Tibial nerve (tissue), 4 donors: ENCODE measurements around the gene FAM78A. TPM values are rescaled to one million over a fixed set of nuclear protein-coding genes. Genes with fewer than 3 reads are reported as not detected.

Experiments used
- DNase-seq, 2 donors: peaks; one replicate each; pipeline ENCODE4 v3.0.0-alpha.2; 2019; ENCODE audit warnings: low spot score in 2 of 2
- H3K27ac ChIP-seq, 4 donors: fragments of 200-600 bp; sonication (generic) in 3 of 4; one replicate each; pipeline ENCODE4 v1.5.1; 2017 to 2019; ENCODE audit warnings: mild to moderate bottlenecking in 1 of 4
- H3K27me3 ChIP-seq, 2 donors: fragments of 200-600 bp; sonication (generic) in 1 of 2; one replicate each; pipeline versions ENCODE4 v1.5.1 to v1.6.0; 2017 to 2019
- H3K36me3 ChIP-seq, 3 donors: fragments of 200-600 bp; sonication (generic); one replicate each; pipeline ENCODE4 v1.5.1; 2018 to 2019
- H3K4me1 ChIP-seq, 4 donors: fragments of 200-600 bp; sonication (generic) in 3 of 4; one replicate each; pipeline ENCODE4 v1.5.1; 2017 to 2019
- H3K4me3 ChIP-seq, 4 donors: fragments of 200-600 bp; sonication (generic) in 3 of 4; one replicate each; pipeline ENCODE4 v1.5.1; 2017 to 2019; ENCODE audit warnings: mild to moderate bottlenecking in 1 of 4, moderate library complexity in 1 of 4
- H3K9me3 ChIP-seq, 4 donors: fragments of 200-600 bp; sonication (generic) in 3 of 4; one replicate each; pipeline ENCODE4 v1.5.1; 2017 to 2019
- EP300 ChIP-seq, 2 donors: sonication (generic); formaldehyde crosslinking; IDR thresholded peaks; one replicate each; pipeline ENCODE4 v1.6.1; 2017; ENCODE audit warnings: antibody characterized with exemption in 2 of 2, mild to moderate bottlenecking in 1 of 2
- POLR2A ChIP-seq, 2 donors: fragments of 450-650 bp; IDR thresholded peaks; one replicate each; pipeline ENCODE4 v1.6.1; 2017; ENCODE audit warnings: antibody characterized with exemption in 2 of 2, mild to moderate bottlenecking in 2 of 2, moderate library complexity in 2 of 2
- WGBS, 2 donors: methylation state at CpG; one replicate each; pipeline ENCODE4 v1.1.5; 2018; 5-methylcytosine and 5-hydroxymethylcytosine counted together
- total RNA-seq, 4 donors: library from RNA; depleted of rRNA; stranded (reverse); fragments of >200 nt; gene quantifications; one replicate each; pipeline ENCODE4 v1.1.0, GENCODE V29; 2016
- TF ChIP-seq, protein P1 (sequence below), 5 experiments: fragments of 200-600 bp in 3 of 5; fragments of 450-650 bp in 2 of 5; sonication (generic) in 3 of 5; IDR thresholded peaks; one replicate each; pipeline ENCODE4 v1.5.1; 2016 to 2019; ENCODE audit warnings: antibody characterized with exemption in 5 of 5, mild to moderate bottlenecking in 3 of 5, moderate library complexity in 2 of 5

The FAM78A gene
- total RNA-seq, 4 donors from 2014 or later: 2.5 to 4.8 (median 4.2) TPM

DNA sequence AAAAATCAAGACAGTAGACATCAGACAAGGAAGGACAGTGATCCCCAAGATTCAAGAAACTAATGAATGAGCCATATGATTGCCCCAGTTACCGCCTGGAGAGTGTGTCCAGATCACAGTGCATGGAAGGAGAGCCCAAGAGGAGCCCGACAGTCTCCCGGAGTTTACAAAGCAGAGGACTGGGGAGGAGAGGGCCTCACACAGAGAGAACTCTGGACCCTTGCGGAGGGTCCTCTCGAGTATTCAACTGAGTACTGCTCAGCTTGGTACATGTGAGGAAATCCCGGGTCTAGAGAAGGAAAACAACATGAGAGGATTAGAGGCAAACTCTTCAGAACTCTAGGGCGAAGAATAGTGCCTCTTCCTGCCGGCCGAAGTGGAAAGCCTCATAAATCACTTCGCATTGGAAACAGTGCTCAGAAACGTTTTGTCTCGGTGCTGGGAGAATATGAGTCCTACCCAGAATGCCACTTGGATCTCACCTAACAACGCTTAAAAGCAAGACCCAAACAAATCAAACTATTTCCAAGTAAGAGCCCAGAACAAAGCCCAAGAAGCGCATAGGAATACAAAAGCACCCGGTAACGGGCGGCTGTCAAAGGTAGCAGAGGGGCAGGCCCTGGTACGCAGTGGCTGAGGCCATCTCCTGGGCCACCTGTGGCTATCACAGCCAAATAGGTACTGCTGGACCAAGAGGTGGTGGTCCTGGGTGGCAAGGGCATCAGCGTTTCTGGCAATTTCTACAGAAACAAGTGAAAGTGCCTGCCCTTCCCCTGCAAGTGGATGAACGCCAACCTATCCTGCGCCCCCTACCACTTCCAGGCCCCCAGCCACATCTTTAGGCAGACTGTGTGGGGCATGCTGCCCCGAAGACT lies 36.0 kb downstream of the FAM78A start:
- WGBS, 2 donors: 69 to 75% methylated on average over 22 of the region's 22 CpGs
- Histone ChIP-seq H3K4me1 (peaks cover 0 to 19% (median 11%) of the 10 kb centered on the region in 4 donors), H3K27me3 (peaks cover 0 to 11% of the 10 kb centered on the region in 2 donors), H3K9me3 (peaks cover 0 to 6% (median 0%) of the 10 kb centered on the region in 4 donors), H3K4me3 (no peak overlapping the region), H3K36me3 (peaks cover 0 to 11% (median 0%) of the 10 kb centered on the region in 3 donors), H3K27ac (no peak overlapping the region)
- no peak for DNase-seq
- no peak for TF ChIP-seq POLR2A (IDR thresholded peaks at IDR 0.05)
- no peak for TF ChIP-seq EP300 (IDR thresholded peaks at IDR 0.05)
- TF ChIP-seq, protein P1, sequence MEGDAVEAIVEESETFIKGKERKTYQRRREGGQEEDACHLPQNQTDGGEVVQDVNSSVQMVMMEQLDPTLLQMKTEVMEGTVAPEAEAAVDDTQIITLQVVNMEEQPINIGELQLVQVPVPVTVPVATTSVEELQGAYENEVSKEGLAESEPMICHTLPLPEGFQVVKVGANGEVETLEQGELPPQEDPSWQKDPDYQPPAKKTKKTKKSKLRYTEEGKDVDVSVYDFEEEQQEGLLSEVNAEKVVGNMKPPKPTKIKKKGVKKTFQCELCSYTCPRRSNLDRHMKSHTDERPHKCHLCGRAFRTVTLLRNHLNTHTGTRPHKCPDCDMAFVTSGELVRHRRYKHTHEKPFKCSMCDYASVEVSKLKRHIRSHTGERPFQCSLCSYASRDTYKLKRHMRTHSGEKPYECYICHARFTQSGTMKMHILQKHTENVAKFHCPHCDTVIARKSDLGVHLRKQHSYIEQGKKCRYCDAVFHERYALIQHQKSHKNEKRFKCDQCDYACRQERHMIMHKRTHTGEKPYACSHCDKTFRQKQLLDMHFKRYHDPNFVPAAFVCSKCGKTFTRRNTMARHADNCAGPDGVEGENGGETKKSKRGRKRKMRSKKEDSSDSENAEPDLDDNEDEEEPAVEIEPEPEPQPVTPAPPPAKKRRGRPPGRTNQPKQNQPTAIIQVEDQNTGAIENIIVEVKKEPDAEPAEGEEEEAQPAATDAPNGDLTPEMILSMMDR (IDR thresholded peaks at IDR 0.05): no peak

DNA sequence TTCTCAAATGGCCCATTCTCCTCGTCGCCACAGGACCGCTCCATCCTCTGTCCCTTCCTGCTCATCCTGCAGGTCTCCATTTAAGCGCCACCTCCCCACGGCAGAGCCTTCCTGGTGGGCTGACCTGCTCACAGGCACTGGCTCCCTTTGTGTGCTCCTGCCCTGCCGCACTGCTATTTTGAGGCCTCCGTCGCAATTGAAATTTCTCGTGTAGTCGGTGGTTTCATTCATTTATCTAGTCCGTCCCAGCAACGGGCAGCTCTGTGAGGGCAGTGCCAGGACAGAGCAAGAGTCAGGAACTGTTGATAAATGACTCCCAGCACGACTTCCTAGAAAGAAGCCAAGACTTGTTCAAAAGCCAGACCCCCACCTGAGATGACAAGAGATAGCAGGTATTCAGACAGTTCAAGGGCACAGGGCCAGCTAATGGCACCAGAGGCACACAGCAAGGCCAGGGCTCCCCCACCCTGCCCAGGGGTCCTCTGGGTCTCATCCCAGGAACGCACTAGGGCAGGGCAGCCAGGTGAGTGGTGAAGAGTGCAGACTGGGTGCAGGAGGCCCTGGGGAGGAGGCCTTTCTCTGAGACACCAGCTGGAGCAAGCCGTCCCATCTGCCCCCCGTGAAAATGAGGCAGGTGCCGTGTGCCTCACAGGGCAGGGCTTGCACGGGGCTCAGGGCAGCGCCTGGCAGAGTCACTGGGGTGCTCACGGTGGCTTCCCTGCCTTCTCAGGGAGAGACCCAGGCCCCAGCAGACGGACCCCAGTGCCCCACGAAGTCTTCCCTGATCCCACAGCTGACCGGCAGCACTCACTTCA lies 36.9 kb downstream of the FAM78A start:
- DNase-seq: no peak
- no peak for TF ChIP-seq POLR2A (IDR thresholded peaks at IDR 0.05)
- TF ChIP-seq EP300 (IDR thresholded peaks at IDR 0.05): no peak
- TF ChIP-seq, protein P1 (IDR thresholded peaks at IDR 0.05): no peak
- H3K9me3 ChIP-seq: peaks cover 0 to 6% (median 0%) of the 10 kb centered on the region in 4 donors

GRCh38 chr9:131238402-131239021 lies 37.8 kb downstream of the FAM78A start:
- Histone ChIP-seq H3K27ac (peak overlapping the region in 3 of 4 donors; percentile 38 to 71 (median 49)), H3K4me3 (peak overlapping the region in 1 of 4 donors; percentile 16), H3K4me1 (peaks cover 0 to 19% (median 11%) of the 10 kb centered on the region in 4 donors), H3K36me3 (peaks cover 0 to 28% (median 0%) of the 10 kb centered on the region in 3 donors), H3K27me3 (peaks cover 0 to 11% of the 10 kb centered on the region in 2 donors), H3K9me3 (peaks cover 0 to 6% (median 0%) of the 10 kb centered on the region in 4 donors)
- TF ChIP-seq, protein P1 (IDR thresholded peaks at IDR 0.05): no peak
- TF ChIP-seq POLR2A (IDR thresholded peaks at IDR 0.05): no peak
- TF ChIP-seq EP300 (IDR thresholded peaks at IDR 0.05): no peak
- 24 to 27% methylated on average over 22 to 23 of the region's 23 CpGs for WGBS, 2 donors
- no peak for DNase-seq

More for the DNA sequence above, 36.9 kb downstream of the FAM78A start:
- no peak overlapping the region for H3K27ac ChIP-seq
- H3K36me3 ChIP-seq: peaks cover 0 to 20% (median 0%) of the 10 kb centered on the region in 3 donors
- 76 to 80% methylated on average over 22 to 23 of the region's 23 CpGs for WGBS, 2 donors
- peaks cover 0 to 11% of the 10 kb centered on the region in 2 donors for H3K27me3 ChIP-seq
- H3K4me1 ChIP-seq: peaks cover 0 to 19% (median 11%) of the 10 kb centered on the region in 4 donors
- H3K4me3 ChIP-seq: no peak overlapping the region

- peak; percentile 40 to 56 for DNase-seq
- H3K9me3 ChIP-seq: peaks cover 0 to 3% (median 0%) of the 10 kb centered on the region in 4 donors
- peak in 1 of 2 donors; percentile 16 for TF ChIP-seq EP300 (IDR thresholded peaks at IDR 0.05)
- TF ChIP-seq, protein P1 (IDR thresholded peaks at IDR 0.05): no peak
- WGBS, 2 donors: 18 to 23% methylated on average over 11 of the region's 11 CpGs
- peak overlapping the region in 3 of 4 donors; percentile 38 to 71 (median 49) for H3K27ac ChIP-seq
- H3K36me3 ChIP-seq: peaks cover 0 to 34% (median 3%) of the 10 kb centered on the region in 3 donors
- peaks cover 0 to 11% of the 10 kb centered on the region in 2 donors for H3K27me3 ChIP-seq
- H3K4me3 ChIP-seq: peak overlapping the region in 1 of 4 donors; percentile 16
- H3K4me1 ChIP-seq: peaks cover 0 to 19% (median 11%) of the 10 kb centered on the region in 4 donors
Measured at GRCh38 chr9:131237931-131238401, 38.3 kb downstream of the FAM78A start.
